GM18499 (cell line): ENCODE results near the gene LILRA6.
A peak's percentile ranks its signal among the peaks of the same experiment; 100 is the strongest.

Experiments used
- ATAC-seq: cut with Tn5 transposase; IDR thresholded peaks from one replicate; pipeline ENCODE4 v1.9.1; 2021; ENCODE audit warnings: moderate number of reproducible peaks; ENCODE audit not compliant: insufficient read depth, unreplicated experiment

Gene LILRA6

DNA sequence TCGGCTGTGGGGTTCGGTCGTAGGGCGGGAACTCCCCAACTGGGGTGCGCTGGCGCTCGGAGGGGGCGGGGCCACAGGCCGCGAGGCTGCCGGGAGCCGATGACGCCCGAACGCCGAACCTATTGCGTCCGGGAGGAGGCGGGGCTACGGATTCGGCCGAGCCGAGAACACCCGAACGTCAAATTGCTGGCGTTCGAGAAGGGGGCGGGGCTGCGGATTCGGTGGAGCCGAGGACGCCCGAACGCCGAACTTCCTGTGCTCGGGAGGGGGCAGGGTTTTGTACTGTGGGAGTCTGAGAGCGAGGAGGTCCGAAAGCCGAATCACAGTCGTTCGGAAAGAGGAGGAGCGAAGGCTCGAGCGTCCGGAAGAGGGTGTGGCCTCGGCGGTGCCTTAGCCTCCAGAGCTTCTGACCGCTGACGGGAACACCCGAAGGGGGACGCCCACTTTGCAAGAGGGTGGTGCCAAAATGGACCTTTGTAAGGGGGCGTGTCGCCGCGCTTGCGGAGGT is 52.0 kb downstream of the LILRA6 start:
- peak; percentile 34 for ATAC-seq

DNA sequence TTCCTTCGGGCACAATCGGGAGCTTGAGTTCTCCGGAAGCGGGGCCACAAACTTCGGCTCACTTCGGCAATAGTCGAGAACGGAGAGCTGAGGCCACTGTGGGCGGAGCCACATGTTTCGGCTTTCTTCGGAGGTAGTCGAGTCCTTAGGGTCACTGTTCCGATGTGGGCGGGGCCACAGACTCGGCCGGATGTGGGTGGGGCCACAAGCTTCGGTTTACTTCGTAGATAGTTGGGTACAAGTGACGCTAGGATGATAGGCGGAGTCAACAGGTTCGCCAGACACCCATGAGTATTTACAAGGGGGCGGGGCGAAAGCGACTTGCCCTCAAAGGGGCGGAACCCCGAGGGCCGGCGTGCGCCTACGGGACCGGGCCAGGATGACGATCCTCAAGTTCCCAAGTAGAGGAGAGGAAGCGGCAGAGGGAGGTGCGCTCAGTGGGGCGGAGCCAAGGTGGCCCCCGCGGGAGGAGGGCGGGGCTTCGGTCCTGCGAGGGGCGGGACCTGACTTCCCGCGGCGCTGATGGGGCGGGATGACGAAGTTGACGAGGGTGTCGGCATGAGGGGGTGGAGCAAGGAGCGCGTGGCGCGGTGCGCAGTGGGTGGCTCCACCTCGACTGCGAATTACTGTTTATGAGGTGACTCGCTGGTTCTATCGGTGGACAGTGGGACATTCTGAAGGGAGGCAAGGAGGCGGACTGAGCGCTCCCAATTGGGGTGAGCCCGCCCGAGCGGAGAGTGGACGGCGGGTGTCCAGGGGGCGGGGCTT is 52.7 kb downstream of the LILRA6 start:
- ATAC-seq, result peak; percentile 35

DNA sequence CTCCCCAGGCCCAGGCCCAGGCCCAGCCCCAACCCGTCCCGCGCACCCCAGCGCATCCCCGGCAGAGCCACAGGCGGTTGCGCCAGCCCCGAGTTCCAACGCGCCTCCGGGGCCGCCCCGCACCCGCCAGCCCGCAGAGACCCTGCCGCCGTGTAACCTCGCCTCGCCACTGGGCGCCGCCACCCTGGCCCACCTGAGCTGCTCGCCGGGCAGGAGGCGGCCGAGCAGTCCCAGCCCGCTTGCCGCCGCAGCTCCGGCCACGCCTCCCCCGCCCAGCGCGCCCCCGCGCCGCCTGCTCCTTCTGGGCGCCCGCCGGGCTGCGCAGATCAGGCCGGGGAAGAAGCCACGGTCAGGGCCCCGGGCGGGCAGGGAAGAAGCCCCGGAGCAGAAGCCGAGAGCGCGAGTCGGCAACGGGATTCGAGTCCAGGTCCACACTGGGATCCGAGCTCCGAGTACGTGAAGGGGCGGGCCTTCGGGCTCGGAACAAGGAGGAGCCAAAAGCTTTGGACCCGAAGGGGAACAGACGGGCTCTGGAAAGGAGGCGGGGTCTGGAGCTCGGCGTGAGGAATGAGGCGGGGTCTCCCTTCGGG is 53.4 kb downstream of the LILRA6 start, which contains the start of gene MBOAT7:
Gene MBOAT7 (minus strand): TSS at position 436 of the 590 bp plus-strand sequence. CDS start 1,072 bp downstream, outside the sequence.
- peak; percentile 3 for ATAC-seq

DNA sequence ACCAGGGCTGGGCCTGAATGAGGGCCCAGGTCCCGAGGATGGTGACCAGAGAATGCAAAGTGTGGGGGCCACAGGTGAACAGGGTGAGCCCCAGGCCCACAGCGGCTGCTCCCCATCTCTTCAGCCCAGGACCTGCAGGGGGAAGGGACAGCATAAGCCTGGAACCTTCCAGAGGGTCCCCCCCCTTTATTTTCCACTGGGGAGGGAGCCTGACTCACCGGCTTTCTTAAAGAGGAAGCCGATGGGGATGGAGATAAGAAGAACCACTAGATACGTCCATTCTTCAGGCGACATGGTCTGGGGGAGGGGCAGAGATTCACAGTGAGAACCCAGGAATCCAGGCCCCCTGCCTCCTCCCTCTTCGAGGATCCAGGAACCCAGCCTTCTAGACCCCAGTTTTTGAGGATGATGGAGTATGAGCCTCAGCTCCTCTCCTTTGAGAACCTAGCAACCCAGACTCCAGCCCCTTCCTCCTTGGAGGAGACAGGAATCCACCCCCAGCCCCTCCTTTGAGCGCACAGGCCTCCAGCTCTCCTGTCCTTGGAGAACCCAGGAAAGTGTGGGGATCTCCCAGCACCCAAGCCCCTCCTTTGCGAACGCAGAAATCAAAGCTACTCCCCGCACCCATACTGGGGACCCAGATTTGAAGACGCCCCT is 54.2 kb downstream of the LILRA6 start:
- ATAC-seq, result no peak

DNA sequence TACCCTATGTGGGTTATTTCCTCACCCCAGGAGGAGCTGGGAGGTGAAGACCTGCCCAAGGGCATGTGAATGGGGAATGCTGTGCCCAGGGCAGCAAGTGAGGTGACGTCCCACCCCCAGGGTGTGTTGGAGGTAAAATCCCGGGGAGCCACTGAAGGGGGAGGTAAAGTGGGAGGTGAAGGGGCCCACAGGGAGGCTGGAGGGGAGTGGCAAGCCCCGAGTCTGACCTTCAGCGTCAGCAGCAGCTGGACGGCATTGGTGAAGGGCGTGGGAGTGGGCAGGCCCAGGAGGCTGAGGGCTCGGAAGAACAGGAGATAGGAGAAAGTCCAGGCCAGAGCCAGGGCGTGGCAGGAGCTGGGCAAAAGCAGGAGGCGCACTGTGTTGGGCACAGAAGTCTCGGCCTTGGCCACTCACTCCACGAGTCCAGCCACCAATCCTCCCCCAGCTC is 55.6 kb downstream of the LILRA6 start:
- no peak for ATAC-seq
